H9 (cell line): ENCODE measurements around the gene TMPRSS12. TPM values are rescaled to one million over a fixed set of nuclear protein-coding genes. Genes with fewer than 3 reads are reported as not detected.

Source experiments
- DNase-seq: peaks from one replicate; pipeline ENCODE4 v3.0.0-alpha.2; 2017
- H2AFZ ChIP-seq: one replicate; pipeline ENCODE4 v1.6.1; 2013; ENCODE audit warnings: mild to moderate bottlenecking, low read length, control low read depth, moderate library complexity
- H2AK5ac ChIP-seq: 2 replicates; pipeline ENCODE4 v1.6.1; 2013; ENCODE audit warnings: low read length, control low read depth, mixed read lengths; ENCODE audit not compliant: insufficient read length
- H2BK120ac ChIP-seq: one replicate; pipeline ENCODE4 v1.6.1; 2013; ENCODE audit warnings: low read depth, mild to moderate bottlenecking, low read length, control low read depth, inconsistent platforms; ENCODE audit not compliant: poor library complexity, severe bottlenecking
- H2BK12ac ChIP-seq: 2 replicates; pipeline ENCODE4 v1.6.1; 2013; ENCODE audit warnings: low read length, control low read depth, mixed read lengths, low read depth; ENCODE audit not compliant: insufficient read length
- H2BK15ac ChIP-seq: 2 replicates; pipeline ENCODE4 v1.6.1; 2013; ENCODE audit warnings: low read depth, low read length, control low read depth
- H2BK20ac ChIP-seq: one replicate; pipeline ENCODE4 v1.6.1; 2013; ENCODE audit warnings: low read depth, mild to moderate bottlenecking, low read length, control low read depth, inconsistent platforms; ENCODE audit not compliant: poor library complexity, severe bottlenecking
- H2BK5ac ChIP-seq: 2 replicates; pipeline ENCODE4 v1.6.1; 2013; ENCODE audit warnings: low read length, control low read depth, mixed read lengths; ENCODE audit not compliant: insufficient read length
- H3K14ac ChIP-seq: 2 replicates; pipeline ENCODE4 v1.6.1; 2013; ENCODE audit warnings: low read length, control low read depth; ENCODE audit not compliant: insufficient read depth
- H3K18ac ChIP-seq: 2 replicates; pipeline ENCODE4 v1.6.1; 2013; ENCODE audit warnings: low read depth, mild to moderate bottlenecking, mixed read lengths, low read length, control low read depth; ENCODE audit not compliant: insufficient read length
- H3K23ac ChIP-seq: 2 replicates; pipeline ENCODE4 v1.6.1; 2013; ENCODE audit warnings: low read length, control low read depth, mixed read lengths, low read depth; ENCODE audit not compliant: insufficient read length
- H3K23me2 ChIP-seq: 2 replicates; pipeline ENCODE4 v1.6.1; 2013; ENCODE audit warnings: low read depth, mild to moderate bottlenecking, mixed read lengths, low read length, control low read depth; ENCODE audit not compliant: insufficient read length, poor library complexity, severe bottlenecking
- H3K27ac ChIP-seq: 2 replicates; pipeline ENCODE4 v1.5.1; 2013; ENCODE audit warnings: low read length, control low read depth, mixed read lengths, low read depth; ENCODE audit not compliant: insufficient read length
- H3K27me3 ChIP-seq: 2 replicates; pipeline ENCODE4 v1.6.1; 2013; ENCODE audit warnings: low read length, control low read depth, inconsistent platforms; ENCODE audit not compliant: insufficient read depth
- H3K4ac ChIP-seq: 2 replicates; pipeline ENCODE4 v1.6.1; 2013; ENCODE audit warnings: low read depth, mild to moderate bottlenecking, control low read depth, inconsistent platforms, low read length, moderate library complexity
- H3K4me1 ChIP-seq: 2 replicates; pipeline ENCODE4 v1.6.1; 2013; ENCODE audit warnings: low read length, control low read depth, inconsistent platforms; ENCODE audit not compliant: insufficient read depth
- H3K4me2 ChIP-seq: 2 replicates; pipeline ENCODE4 v1.6.1; 2013; ENCODE audit warnings: low read length, control low read depth, mixed read lengths; ENCODE audit not compliant: insufficient read length, insufficient read depth
- H3K56ac ChIP-seq: 2 replicates; pipeline ENCODE4 v1.6.1; 2013; ENCODE audit warnings: low read depth, mild to moderate bottlenecking, mixed read lengths, low read length, control low read depth; ENCODE audit not compliant: insufficient read length
- H3K79me1 ChIP-seq: 2 replicates; pipeline ENCODE4 v1.6.1; 2013; ENCODE audit warnings: low read depth, mild to moderate bottlenecking, moderate library complexity, low read length, control low read depth, inconsistent platforms; ENCODE audit not compliant: insufficient read depth, poor library complexity, severe bottlenecking
- H3K79me2 ChIP-seq: 2 replicates; pipeline ENCODE4 v1.6.1; 2013; ENCODE audit warnings: low read length, control low read depth, inconsistent platforms; ENCODE audit not compliant: insufficient read depth
- H3K9ac ChIP-seq: 2 replicates; pipeline ENCODE4 v1.6.1; 2013; ENCODE audit warnings: low read length, control low read depth, mixed read lengths; ENCODE audit not compliant: insufficient read length; ENCODE audit errors: extremely low read depth
- H3K9me3 ChIP-seq: one replicate; pipeline ENCODE4 v1.6.1; 2013; ENCODE audit warnings: low read depth, low read length, inconsistent platforms; ENCODE audit not compliant: control insufficient read depth
- H3T11ph ChIP-seq: one replicate; pipeline ENCODE4 v1.6.1; 2013; ENCODE audit warnings: mild to moderate bottlenecking, low read length, control low read depth, inconsistent platforms
- H4K20me1 ChIP-seq: one replicate; pipeline ENCODE4 v1.6.1; 2013; ENCODE audit not compliant: control insufficient read depth, insufficient read length, insufficient read depth
- H4K5ac ChIP-seq: 2 replicates; pipeline ENCODE4 v1.6.1; 2013; ENCODE audit warnings: low read depth, mild to moderate bottlenecking, mixed read lengths, low read length, control low read depth; ENCODE audit not compliant: insufficient read length
- H4K8ac ChIP-seq: replicated peaks from 2 replicates; pipeline ENCODE4 v1.6.1; 2013; ENCODE audit warnings: low read length, control low read depth, mixed read lengths, low read depth; ENCODE audit not compliant: insufficient read length
- H4K91ac ChIP-seq: 2 replicates; pipeline ENCODE4 v1.6.1; 2013; ENCODE audit warnings: low read depth, mild to moderate bottlenecking, moderate library complexity, mixed read lengths, low read length, control low read depth; ENCODE audit not compliant: insufficient read length
- H3K27ac Mint-ChIP-seq, 3 experiments: 2 replicates in 2 of 3; 3 replicates in 1 of 3; pipeline ENCODE4 v1.8.0; 2020 to 2021; ENCODE audit warnings: mixed read lengths in 3 of 3, mild to moderate bottlenecking in 1 of 3, moderate library complexity in 1 of 3
- H3K27me3 Mint-ChIP-seq: 2 replicates; pipeline ENCODE4 v1.8.0; 2021; ENCODE audit warnings: low read depth, mild to moderate bottlenecking, moderate library complexity, mixed read lengths
- H3K36me3 Mint-ChIP-seq, 3 experiments: 2 replicates in 2 of 3; 3 replicates in 1 of 3; pipeline ENCODE4 v1.8.0; 2020 to 2021; ENCODE audit warnings: low read depth in 3 of 3, mixed read lengths in 3 of 3; ENCODE audit not compliant: insufficient read depth in 1 of 3
- H3K4me1 Mint-ChIP-seq, 2 experiments: 2 replicates each; pipeline ENCODE4 v1.8.0; 2020; ENCODE audit warnings: mixed read lengths in 2 of 2
- H3K4me3 Mint-ChIP-seq, 2 experiments: 2 replicates in 1 of 2; 3 replicates in 1 of 2; pipeline ENCODE4 v1.8.0; 2020 to 2021; ENCODE audit warnings: mild to moderate bottlenecking in 2 of 2, mixed read lengths in 2 of 2, moderate library complexity in 1 of 2
- H3K9me3 Mint-ChIP-seq, 2 experiments: 2 replicates in 1 of 2; 3 replicates in 1 of 2; pipeline ENCODE4 v1.8.0; 2020; ENCODE audit warnings: mild to moderate bottlenecking in 2 of 2, mixed read lengths in 2 of 2, moderate library complexity in 1 of 2
- total RNA-seq: library from RNA; stranded (reverse); gene quantifications from 2 replicates; pipeline ENCODE4 v1.2.1, GENCODE V29; 2021
- TF ChIP-seq, protein P1 (sequence below): fragments of 200-600 bp; sonication (generic); conservative IDR thresholded peaks from 3 replicates; pipeline ENCODE4 v1.8.0; 2021; ENCODE audit warnings: antibody characterized with exemption, mild to moderate bottlenecking

Gene TMPRSS12
- total RNA-seq, 1 experiment from 2014 or later = not detected

DNA sequence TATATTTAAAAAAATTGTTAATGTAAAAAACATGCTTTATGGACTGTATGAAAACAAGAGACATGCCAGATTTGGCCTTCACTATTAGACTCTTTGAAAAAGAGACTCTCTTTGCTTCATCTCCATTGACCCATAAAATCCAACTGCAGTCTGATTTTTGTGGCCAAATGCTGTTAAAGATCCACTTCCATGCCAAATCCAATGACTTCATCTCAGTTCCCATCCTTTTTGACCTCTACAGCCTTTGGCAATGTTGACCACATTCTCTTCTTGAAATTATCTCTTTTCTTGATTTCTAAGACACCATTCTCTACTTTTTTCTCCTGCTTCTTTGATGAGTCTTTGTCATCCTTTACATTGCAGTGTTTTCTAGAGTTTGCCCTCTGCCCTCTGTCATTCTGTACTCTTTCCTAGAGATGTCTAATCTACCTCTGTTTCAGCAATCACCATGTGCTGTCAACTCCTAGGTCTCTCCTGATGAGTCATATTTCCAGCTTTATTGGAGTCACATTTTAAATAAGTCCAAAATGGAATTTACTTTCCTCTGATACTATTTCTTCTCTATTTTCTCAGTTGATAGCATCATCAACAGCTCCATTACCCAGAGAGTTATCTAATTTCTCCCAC, 2.4 kb downstream of the TMPRSS12 start:
- Histone ChIP-seq H4K5ac (no peak overlapping the region), H3K9ac (no peak overlapping the region), H3K4me2 (no peak overlapping the region), H3K27me3 (no peaks in the 10 kb centered on the region), H3K23me2 (no peaks in the 10 kb centered on the region), H2BK15ac (no peak overlapping the region), H3K79me2 (no peaks in the 10 kb centered on the region), H2BK5ac (no peak overlapping the region), H4K8ac (no peak overlapping the region), H3K27ac (no peak overlapping the region), H4K91ac (no peak overlapping the region), H3K18ac (no peak overlapping the region), H2BK20ac (no peak overlapping the region), H2BK12ac (no peak overlapping the region), H3K56ac (no peak overlapping the region), H3K23ac (no peak overlapping the region), H3K79me1 (no peaks in the 10 kb centered on the region), H2BK120ac (no peak overlapping the region), H3K4me1 (no peaks in the 10 kb centered on the region), H4K20me1 (no peaks in the 10 kb centered on the region), H3K4ac (no peak overlapping the region), H3T11ph (no peak overlapping the region), H3K9me3 (peaks cover 6% of the 10 kb centered on the region), H2AFZ (no peak overlapping the region), H3K14ac (no peak overlapping the region), H2AK5ac (no peak overlapping the region)
- Mint-ChIP-seq H3K4me3 (no peak overlapping the region), H3K9me3 (peaks cover 13 to 16% of the 10 kb centered on the region in 2 experiments; a peak in 4 of 5 replicates), H3K4me1 (no peaks in the 10 kb centered on the region), H3K27me3 (no peaks in the 10 kb centered on the region), H3K36me3 (peaks cover 4 to 14% (median 5%) of the 10 kb centered on the region in 3 experiments; a peak in 5 of 7 replicates), H3K27ac (no peak overlapping the region)
- TF ChIP-seq, protein P1, sequence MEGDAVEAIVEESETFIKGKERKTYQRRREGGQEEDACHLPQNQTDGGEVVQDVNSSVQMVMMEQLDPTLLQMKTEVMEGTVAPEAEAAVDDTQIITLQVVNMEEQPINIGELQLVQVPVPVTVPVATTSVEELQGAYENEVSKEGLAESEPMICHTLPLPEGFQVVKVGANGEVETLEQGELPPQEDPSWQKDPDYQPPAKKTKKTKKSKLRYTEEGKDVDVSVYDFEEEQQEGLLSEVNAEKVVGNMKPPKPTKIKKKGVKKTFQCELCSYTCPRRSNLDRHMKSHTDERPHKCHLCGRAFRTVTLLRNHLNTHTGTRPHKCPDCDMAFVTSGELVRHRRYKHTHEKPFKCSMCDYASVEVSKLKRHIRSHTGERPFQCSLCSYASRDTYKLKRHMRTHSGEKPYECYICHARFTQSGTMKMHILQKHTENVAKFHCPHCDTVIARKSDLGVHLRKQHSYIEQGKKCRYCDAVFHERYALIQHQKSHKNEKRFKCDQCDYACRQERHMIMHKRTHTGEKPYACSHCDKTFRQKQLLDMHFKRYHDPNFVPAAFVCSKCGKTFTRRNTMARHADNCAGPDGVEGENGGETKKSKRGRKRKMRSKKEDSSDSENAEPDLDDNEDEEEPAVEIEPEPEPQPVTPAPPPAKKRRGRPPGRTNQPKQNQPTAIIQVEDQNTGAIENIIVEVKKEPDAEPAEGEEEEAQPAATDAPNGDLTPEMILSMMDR = no peak
- no peak for DNase-seq
